Measurements from ENCODE around the gene NOCT.
"Not testable (repeated sequence)": the region's sequence is repeated elsewhere in the genome, so short reads cannot be mapped to it uniquely, and the experiment has no call there.

NOCT gene, protein sequence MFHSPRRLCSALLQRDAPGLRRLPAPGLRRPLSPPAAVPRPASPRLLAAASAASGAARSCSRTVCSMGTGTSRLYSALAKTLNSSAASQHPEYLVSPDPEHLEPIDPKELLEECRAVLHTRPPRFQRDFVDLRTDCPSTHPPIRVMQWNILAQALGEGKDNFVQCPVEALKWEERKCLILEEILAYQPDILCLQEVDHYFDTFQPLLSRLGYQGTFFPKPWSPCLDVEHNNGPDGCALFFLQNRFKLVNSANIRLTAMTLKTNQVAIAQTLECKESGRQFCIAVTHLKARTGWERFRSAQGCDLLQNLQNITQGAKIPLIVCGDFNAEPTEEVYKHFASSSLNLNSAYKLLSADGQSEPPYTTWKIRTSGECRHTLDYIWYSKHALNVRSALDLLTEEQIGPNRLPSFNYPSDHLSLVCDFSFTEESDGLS

DNA sequence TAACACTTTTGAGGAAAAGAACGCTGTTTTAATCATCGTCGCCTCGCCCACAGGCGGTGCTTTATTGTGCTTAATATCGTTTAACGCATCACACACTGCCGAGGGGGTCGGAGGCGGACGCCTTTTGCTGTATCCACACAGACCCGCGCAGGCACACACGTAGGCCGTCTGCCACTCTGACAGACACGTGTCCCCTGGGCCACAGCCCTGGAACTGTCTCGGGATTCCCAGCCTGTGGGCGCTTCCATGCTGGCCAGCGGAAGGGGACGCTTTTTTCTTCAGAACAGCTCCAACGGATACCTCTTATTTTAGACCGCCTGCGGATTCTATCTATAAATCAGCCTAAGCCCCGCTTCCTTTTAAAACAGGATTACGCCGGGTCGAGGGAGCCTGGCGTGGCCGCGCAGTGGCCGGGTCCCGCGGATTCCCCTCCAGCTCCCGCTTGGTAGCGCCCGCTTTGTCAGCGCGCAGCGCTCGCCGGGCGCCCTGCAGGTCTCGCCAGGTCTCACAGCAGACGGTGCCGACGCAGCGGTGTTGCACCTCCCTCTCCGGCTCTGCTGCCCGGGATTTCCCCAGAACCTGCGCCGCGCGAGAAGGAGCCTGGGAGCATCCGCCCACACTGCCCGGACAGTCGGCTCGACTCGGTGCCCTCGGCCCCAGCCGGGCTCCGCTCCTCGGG, at the start of gene NOCT:
TSS of gene NOCT (plus strand) at position 513 of the 679 bp plus-strand sequence. CDS start 201 bp downstream, outside the sequence.
- peak; percentile 76 for DNase-seq (ENCODE audit: low read depth)

DNA sequence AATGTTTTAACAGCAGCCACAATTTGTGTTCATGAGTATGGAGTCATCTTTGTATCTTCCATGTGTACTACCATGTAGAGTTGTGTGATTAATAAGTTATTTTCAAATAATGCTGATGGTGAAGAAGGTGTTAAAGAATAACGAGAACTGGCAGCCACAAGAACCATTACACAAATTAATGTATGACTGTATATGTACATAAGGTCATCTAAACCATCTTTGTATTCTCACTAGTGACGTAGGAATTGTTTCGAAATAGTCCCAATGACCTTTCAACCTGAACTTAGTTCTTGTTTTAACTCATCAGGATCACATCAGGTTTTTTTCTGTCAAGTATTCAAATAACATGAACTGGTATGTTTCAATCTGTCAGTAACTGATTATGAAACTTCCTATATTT, 48.3 kb upstream of the NOCT start:
- H3K4me3 ChIP-seq (ENCODE audit: low read depth, low read length), result no peak overlapping the region
- DNase-seq (ENCODE audit: low read depth), result no peak

More for the DNA sequence above, at the start of gene NOCT:
- peak within 1 kb of the TSS; percentile 80 for H3K4me3 ChIP-seq (ENCODE audit: low read depth, low read length)

DNA sequence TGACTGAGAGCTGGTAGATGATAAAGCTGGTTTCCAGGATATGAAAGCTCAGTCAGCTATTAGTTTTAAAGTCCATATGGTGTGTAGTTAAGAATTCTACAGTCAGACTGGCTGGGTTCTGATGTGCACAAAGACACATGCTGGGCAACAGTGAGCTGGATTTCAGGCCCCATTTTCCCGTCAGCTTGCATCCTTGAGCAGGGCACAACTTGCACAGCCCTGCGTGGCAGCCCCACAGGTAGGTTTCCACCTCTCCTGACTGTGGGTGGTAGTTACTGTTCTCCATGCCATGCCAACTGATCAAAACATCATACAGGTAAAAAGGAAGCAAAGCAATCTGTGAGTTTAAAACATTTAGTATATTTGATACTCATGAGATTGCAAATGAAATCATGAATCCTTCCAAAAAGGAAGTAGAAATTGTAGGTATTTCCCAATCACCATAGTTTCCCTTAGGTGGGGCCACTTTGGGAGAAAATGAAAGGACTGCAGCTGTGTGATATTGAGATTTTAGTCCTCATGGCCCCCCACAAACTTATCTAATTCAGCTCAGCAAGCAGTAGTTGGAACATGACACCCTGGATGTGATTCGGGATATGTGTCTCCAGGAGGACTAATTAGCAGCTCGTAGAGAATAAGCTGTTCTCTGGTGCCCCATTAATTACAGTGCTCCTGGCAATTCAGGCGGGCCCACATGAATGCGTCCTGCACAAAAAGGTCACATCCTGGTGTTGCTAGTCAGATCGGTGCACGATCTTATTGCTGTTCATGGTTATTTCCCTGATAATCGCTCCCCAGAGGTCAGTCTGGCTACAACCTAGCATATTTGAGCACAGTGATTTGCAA, 42.4 kb upstream of the NOCT start:
- H3K4me3 ChIP-seq (ENCODE audit: low read depth, low read length), result no peak overlapping the region
- DNase-seq (ENCODE audit: low read depth), result no peak

DNA sequence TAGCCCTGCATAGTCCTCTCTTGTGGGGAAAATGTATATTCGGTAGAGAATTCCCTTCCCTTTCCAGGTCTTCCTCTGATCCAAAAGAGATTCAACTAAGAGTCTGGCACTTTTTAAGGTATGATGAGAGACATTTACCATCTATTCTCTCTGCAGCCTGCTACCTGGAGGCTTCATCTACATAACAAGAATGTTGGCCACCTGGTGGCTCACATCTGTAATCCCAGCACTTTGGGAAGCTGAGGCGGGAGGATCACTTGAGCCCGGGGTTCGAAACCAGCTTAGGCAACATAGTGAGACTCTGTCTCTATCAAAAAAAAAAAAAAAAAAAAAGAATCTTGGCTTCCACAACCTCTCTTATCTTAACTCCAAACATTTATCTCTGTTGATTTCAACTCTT, 40.4 kb upstream of the NOCT start:
- no peak overlapping the region for H3K4me3 ChIP-seq (ENCODE audit: low read depth, low read length)
- DNase-seq (ENCODE audit: low read depth), result no peak

DNA sequence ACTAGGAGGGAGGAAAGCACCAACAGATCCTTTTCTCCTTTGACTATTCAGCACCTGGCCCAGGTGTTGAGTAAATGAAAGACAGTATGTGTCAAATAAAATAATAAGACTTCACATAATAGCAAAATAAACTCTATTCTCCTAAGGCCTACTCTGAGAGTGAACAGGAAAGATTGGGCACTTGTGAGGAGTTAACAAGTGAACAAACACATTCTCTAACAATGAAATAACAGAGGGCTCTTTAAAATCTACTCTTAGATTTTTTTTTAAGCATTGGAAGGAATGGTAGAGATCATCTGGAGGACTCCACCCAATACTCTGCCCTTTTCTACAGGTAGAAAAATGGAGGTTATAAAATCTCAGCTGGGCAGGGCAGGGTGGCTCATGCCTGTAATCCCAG, 39.1 kb upstream of the NOCT start:
- no peak for DNase-seq (ENCODE audit: low read depth)
- H3K4me3 ChIP-seq (ENCODE audit: low read depth, low read length), result no peak overlapping the region

DNA sequence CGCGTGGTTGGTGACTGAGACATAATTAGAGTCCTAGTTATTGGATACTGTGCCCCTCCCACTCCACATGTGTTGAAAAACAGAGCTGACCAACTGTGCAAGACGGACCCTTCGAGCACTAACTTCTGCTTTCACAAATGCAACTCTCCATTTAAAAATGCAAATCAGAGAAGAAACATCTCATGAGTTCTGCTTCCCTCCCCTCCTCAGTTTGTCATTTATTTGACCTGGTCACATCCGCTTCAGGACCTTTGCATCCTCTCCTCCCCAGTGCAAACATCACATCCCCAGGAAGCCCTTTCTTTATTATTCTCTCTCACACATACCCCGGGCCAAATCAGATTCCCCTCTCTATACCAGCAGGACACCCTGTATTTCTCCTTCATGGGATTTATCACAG, 38.1 kb upstream of the NOCT start:
- DNase-seq (ENCODE audit: low read depth), result no peak
- no peak overlapping the region for H3K4me3 ChIP-seq (ENCODE audit: low read depth, low read length)

DNA sequence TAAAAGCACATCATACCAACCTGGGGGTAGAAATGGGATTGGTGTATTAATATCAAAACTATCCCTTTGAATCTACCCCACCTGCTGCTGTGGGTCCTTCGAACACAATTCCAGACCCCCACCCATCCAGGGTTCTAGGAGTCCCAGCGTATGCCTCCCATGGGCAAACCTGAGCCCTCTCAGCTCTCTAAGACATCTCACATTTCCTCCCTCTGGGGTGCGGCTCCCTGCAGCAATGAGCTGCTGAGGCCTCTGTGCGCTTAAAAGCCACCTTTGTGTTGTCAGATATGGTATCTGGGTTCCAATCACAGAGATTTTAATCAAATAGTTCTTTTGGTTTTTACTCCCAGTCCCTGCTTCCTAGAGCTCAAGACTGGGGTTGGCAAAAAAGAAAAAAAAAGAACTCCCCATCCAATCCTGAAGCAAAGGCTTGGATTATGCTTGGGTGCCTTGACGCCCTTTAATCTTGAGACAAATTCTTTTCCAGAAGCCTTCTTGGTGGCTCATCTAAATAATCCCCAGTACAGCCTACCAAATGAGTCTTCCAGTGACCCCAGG, 37.5 kb upstream of the NOCT start:
- no peak overlapping the region for H3K4me3 ChIP-seq (ENCODE audit: low read depth, low read length)
- no peak for DNase-seq (ENCODE audit: low read depth)

DNA sequence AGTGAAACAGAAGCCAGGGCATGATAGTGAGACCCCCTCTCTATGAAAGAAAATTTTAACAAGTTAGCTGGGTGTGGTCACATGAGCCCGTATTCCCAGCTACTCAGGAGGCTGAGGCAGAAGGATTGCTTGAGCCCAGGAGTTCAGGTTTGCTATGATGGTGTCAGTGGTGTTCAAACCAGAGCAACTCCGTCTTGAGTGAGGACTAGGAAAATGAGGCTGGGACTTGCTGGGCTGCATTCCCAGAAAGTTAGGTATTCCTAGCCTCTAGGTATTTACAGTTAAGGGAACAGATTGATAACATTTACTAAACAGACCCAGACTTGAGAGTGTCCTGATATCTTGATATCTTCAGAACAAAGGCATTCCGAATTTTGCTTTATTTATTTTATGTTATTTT, 37.0 kb upstream of the NOCT start:
- DNase-seq (ENCODE audit: low read depth), result no peak
- H3K4me3 ChIP-seq (ENCODE audit: low read depth, low read length), result no peak overlapping the region

DNA sequence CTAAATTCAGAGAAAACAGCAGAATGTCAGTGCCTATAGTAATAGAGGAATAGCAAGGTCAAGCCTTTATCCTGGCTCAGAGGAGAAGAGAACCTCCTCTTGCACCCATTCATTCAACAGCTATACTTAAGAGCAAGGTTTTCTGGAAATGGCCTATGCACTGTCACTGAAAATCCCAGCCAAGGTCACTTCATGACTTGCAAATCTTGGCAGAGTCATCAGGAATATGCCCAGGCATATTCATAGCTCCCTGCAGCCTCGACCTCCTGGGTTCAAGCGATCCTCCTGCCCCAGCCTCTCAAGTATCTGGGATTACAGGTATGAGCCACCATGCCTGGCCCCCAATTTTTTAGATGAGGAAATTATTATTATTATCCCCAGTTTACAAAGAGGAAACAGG, 35.8 kb upstream of the NOCT start:
- H3K4me3 ChIP-seq (ENCODE audit: low read depth, low read length), result no peak overlapping the region

DNA sequence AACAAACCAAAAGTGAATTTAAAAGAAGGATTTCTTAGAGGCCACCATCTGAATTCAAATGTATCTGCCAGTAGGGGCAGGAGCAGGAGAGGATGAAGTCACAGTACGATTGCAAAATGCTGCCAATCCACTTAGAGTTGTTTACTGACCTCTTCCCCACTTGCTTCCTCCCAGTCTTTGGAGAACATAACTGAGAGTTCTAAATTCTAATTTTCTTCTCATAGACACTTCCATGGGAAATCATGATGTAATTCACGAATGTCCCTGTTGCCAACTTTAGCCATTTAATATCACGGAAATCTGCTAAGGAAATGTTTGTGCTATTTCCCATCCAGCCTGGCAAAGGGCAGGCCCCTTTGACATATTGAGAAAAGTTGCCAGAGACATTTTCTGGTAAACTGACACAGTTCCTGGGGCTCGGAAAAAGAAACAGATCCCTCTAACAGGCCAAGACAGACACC, 33.6 kb upstream of the NOCT start:
- DNase-seq (ENCODE audit: low read depth), result peak; percentile 72

More for the DNA sequence above, 35.8 kb upstream of the NOCT start:
- DNase-seq (ENCODE audit: low read depth), result no peak

DNA sequence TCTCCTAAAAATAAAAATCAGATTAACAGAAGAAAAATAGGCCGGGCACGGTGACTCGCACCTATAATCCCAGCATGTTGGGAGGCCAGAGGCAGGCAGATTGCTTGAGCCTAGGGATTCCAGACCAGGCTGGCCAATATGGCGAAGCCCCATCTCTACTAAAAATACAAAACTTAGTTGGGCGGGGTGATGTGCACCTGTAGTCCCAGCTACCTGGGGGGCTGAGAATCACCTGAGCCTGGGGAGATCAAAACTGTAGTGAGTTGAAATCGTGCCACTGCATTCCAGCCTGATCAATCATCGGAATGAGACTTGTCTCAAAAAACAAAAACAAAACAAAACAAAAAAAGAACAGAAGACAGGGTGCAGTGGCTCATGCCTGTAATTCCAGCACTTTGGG, 32.8 kb upstream of the NOCT start:
- H3K4me3 ChIP-seq (ENCODE audit: low read depth, low read length), result no peak overlapping the region

More for the DNA sequence above, 33.6 kb upstream of the NOCT start:
- no peak overlapping the region for H3K4me3 ChIP-seq (ENCODE audit: low read depth, low read length)

DNA sequence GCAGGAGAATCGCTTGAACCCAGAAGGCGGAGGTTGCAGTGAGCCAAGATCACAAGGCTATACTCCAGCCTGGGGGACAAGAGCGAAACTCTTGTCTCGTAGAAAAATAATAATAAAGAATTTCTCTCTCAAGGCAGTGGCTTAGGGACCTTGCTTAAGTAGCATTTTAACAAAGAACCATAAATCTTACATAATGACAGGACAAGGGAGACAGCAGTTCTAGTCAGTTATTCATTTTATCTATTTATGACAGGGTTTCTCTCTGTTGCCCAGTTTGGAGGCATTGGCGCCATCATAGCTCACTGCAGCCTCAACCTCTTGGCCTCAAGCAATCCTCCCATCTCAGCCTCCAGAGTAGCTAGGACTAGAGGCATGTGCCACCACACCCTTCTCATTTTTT, 31.9 kb upstream of the NOCT start:
- no peak overlapping the region for H3K4me3 ChIP-seq (ENCODE audit: low read depth, low read length)
- DNase-seq (ENCODE audit: low read depth), result no peak

More for the DNA sequence above, 32.8 kb upstream of the NOCT start:
- no peak for DNase-seq (ENCODE audit: low read depth)

DNA sequence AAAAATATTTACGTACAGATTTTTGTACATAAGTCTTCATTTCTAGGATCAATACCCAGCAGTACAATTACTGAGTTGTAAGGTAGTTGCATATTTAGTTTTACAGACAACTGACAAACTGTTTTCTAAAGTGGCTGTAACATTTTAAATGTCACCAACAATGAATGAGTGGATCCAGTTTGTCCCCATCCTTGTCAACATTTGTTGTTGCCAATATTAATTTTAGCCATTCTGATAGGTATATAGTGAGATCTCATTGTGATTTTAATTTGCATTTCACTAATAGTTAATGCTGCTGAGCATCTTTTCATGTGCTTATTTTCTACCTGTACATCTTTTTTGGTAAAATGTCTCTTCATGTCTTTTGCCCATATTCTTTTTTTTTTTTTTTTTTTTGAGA, 30.9 kb upstream of the NOCT start:
- no peak for DNase-seq (ENCODE audit: low read depth)

DNA sequence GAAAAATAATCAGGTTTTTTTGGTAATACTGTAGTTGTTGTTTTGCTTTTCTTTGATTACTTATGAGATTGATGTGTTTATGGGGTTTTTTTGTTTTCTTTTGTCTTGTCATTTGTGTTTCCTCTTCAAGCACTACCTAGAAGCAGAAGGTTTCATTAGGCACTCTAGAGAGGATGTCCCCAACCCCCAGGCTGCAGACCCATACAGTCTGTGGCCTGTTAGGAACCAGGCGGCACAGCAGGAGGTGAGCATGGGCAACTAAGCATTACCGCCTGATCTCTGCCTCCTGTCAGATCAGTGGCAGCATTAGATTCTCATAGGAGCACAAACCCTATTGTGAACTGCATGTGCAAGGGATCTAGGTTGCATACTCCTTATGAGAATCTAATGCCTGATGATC, 22.9 kb upstream of the NOCT start:
- no peak for DNase-seq (ENCODE audit: low read depth)
- H3K4me3 ChIP-seq (ENCODE audit: low read depth, low read length), result no peak overlapping the region

More for the DNA sequence above, 30.9 kb upstream of the NOCT start:
- H3K4me3 ChIP-seq (ENCODE audit: low read depth, low read length), result no peak overlapping the region

DNA sequence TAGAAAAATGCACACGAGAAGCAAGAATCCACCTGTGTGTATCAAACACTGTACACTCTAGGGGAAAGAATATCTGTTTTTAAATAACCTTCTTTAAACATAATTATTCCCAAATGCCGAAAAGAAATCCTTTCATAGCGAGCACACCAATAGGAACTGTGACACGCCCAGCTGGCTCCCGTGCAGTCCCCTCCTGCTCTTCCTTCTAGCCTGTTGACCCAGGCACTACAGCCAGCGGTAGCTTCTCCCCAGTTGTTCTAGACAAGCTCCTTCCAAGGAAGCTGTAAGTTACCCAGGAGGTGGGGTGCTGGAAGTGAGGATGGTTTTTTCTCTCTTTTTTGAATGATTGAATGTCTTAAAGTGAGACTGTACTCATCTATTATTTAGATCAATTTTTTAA, 19.5 kb upstream of the NOCT start:
- DNase-seq (ENCODE audit: low read depth), result no peak

DNA sequence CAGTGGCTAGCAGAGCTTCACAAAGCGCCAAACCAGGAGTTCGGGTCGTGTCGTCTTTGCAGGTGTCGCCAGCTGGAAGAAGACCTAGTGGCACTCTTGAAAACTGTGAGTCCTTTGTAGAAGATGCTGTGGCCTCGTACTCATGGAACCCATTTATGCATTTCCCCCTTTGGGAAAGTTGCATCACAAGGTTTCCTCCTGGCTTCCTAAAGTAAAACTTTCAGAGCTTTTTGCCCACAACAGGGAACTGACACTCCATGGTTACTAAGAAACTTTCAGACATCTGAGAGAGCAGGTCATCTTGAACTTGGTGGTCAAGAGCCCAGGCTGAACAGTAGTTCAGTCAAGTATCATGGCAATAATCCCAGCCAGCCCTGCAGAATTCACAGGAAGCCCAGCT, 15.9 kb upstream of the NOCT start:
- DNase-seq (ENCODE audit: low read depth), result no peak
- no peak overlapping the region for H3K4me3 ChIP-seq (ENCODE audit: low read depth, low read length)

More for the DNA sequence above, 19.5 kb upstream of the NOCT start:
- H3K4me3 ChIP-seq (ENCODE audit: low read depth, low read length), result no peak overlapping the region

DNA sequence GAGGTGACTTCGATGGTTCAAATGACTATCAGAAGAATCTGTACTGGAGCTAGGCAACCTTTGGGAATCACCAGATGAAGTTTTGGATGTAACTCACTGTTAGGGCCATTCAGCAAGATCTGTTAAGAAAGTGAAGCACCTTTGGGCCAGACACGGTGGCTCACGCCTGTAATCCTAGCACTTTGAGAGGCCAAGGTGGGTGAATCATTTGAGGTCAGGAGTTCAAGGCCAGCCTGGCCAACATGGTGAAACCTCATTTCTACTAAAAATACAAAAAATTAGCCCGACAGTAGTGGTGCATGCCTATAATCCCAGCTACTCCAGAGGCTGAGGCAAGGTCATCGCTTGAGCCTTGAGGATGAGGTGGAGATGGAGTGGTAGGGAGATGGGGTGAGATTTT, 15.4 kb upstream of the NOCT start:
- DNase-seq (ENCODE audit: low read depth); H3K4me3 ChIP-seq (ENCODE audit: low read depth, low read length): not testable (repeated sequence)

DNA sequence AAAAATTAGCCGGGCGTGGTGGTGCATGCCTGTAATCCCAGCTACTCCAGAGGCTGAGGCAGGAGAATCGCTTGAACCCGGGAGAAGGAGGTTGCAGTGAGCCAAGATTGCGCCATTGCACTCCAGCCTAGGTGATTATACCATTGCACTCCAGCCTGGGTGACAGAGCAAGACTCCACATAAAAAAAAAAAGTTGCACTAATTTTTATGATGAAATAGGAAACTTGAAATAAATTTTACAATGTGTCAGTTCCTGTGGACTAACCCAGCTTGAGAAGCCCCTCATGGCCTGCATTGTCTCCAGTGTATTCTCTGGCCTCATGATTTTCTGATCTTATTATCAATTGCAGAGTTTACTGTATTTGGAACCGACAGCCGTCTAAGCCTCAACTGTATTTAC, 14.2 kb upstream of the NOCT start:
- not testable (repeated sequence) for DNase-seq (ENCODE audit: low read depth); H3K4me3 ChIP-seq (ENCODE audit: low read depth, low read length)

DNA sequence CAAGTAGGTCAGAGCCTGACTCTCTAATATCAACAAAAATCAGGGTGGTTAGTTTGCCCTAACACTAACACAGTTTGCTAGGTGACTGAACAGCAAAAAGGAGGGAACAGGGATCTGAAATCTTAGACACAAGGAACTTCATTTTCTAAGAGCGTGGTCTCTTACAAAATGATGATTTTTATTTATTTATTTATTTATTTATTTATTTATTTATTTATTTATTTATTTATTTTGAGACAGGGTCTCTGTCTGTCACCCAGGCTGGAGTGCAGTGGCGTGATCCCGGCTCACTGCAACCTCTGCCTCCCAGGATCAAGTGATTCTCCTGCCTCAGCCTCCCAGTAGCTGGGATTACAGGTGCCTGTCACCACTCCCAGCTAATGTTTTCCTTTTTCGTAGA, 11.9 kb upstream of the NOCT start:
- not testable (repeated sequence) for H3K4me3 ChIP-seq (ENCODE audit: low read depth, low read length); DNase-seq (ENCODE audit: low read depth)

DNA sequence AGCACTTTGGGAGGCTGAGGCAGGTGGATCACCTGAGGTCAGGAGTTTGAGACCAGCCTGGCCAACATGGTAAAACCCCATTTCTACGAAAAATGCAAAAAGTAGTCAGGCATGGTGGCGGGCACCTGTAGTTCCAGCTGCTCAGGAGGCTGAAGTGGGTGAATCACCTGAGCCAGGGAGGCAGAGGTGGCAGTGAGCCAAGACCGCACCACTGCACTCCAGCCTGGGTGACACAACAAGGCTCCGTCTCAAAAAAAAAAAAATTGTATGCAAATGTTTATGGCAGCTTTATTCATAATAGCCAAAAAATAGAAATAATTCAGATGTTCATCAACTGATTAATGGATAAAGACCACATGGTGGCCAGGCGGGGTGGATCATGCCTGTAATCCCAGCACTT, 9.8 kb upstream of the NOCT start:
- no peak overlapping the region for H3K4me3 ChIP-seq (ENCODE audit: low read depth, low read length)
- no peak for DNase-seq (ENCODE audit: low read depth)
